Mesendoderm (in vitro differentiated cells): Measurements from ENCODE around the gene MAD1L1.

ENCODE experiments used
- DNase-seq: peaks from one replicate; pipeline ENCODE4 v3.0.0; 2013
- H2AK5ac ChIP-seq: 2 replicates; pipeline ENCODE4 v1.6.1; 2013; ENCODE audit warnings: low read length, inconsistent platforms
- H2BK120ac ChIP-seq: 2 replicates; pipeline ENCODE4 v1.6.1; 2013; ENCODE audit warnings: low read depth, mild to moderate bottlenecking, low read length, moderate library complexity, mixed read lengths
- H2BK15ac ChIP-seq: replicated peaks from 2 replicates; pipeline ENCODE4 v1.6.1; 2013; ENCODE audit warnings: low read depth, mild to moderate bottlenecking, moderate library complexity
- H2BK5ac ChIP-seq: 2 replicates; pipeline ENCODE4 v1.6.1; 2013; ENCODE audit warnings: low read length, inconsistent platforms
- H3K18ac ChIP-seq: 2 replicates; pipeline ENCODE4 v1.6.1; 2013; ENCODE audit warnings: mild to moderate bottlenecking, low read length, mixed read lengths
- H3K23ac ChIP-seq: one replicate; pipeline ENCODE4 v1.6.1; 2013; ENCODE audit warnings: low read length
- H3K27ac ChIP-seq: 2 replicates; pipeline ENCODE4 v1.5.1; 2013; ENCODE audit warnings: low read depth, mild to moderate bottlenecking, inconsistent platforms, low read length, moderate library complexity
- H3K27me3 ChIP-seq: 2 replicates; pipeline ENCODE4 v1.6.1; 2013; ENCODE audit warnings: low read length, control low read depth, mild to moderate bottlenecking, inconsistent platforms; ENCODE audit not compliant: insufficient read depth, poor library complexity
- H3K36me3 ChIP-seq: 2 replicates; pipeline ENCODE4 v1.6.1; 2013; ENCODE audit warnings: low read length, inconsistent platforms; ENCODE audit not compliant: control insufficient read depth, insufficient read depth
- H3K4ac ChIP-seq: one replicate; pipeline ENCODE4 v1.6.1; 2013; ENCODE audit warnings: low read depth, mild to moderate bottlenecking, low read length, moderate library complexity
- H3K4me1 ChIP-seq: 2 replicates; pipeline ENCODE4 v1.6.1; 2013; ENCODE audit warnings: low read depth, low read length, inconsistent platforms; ENCODE audit not compliant: control insufficient read depth
- H3K4me2 ChIP-seq: 2 replicates; pipeline ENCODE4 v1.6.1; 2013; ENCODE audit warnings: low read length
- H3K4me3 ChIP-seq: 2 replicates; pipeline ENCODE4 v1.5.1; 2013; ENCODE audit warnings: mild to moderate bottlenecking, low read length
- H3K56ac ChIP-seq: one replicate; pipeline ENCODE4 v1.6.1; 2013; ENCODE audit warnings: low read length
- H3K79me1 ChIP-seq: 2 replicates; pipeline ENCODE4 v1.6.1; 2013; ENCODE audit warnings: low read length, inconsistent platforms
- H3K79me2 ChIP-seq: 2 replicates; pipeline ENCODE4 v1.6.1; 2013; ENCODE audit warnings: mild to moderate bottlenecking, low read length; ENCODE audit not compliant: control insufficient read depth, insufficient read depth
- H3K9ac ChIP-seq: 2 replicates; pipeline ENCODE4 v1.6.1; 2013; ENCODE audit warnings: low read length, inconsistent platforms
- H4K5ac ChIP-seq: one replicate; pipeline ENCODE4 v1.6.1; 2013; ENCODE audit warnings: low read length
- H4K8ac ChIP-seq: one replicate; pipeline ENCODE4 v1.6.1; 2013; ENCODE audit warnings: low read depth, mild to moderate bottlenecking, control low read depth, low read length, moderate library complexity
- WGBS: extraction: QIAGEN DNeasy Blood & Tissue Kit; methylation state at CpG from one replicate; pipeline ENCODE4 v1.1.7; 2013; ENCODE audit warnings: low lambda C conversion rate, missing lambda C conversion rate; ENCODE audit not compliant: insufficient coverage; ENCODE audit errors: extremely low coverage; 5-methylcytosine and 5-hydroxymethylcytosine counted together

Gene MAD1L1

GRCh38 chr7:2212906-2213305 is 19.8 kb downstream of the MAD1L1 start:
- Histone ChIP-seq H3K4me1 (no peaks in the 10 kb centered on the region), H3K79me1 (peaks cover 3% of the 10 kb centered on the region), H2BK5ac (no peak overlapping the region), H3K27me3 (no peaks in the 10 kb centered on the region), H3K36me3 (peaks cover 16% of the 10 kb centered on the region), H2AK5ac (no peak overlapping the region), H3K9ac (no peak overlapping the region), H2BK120ac (no peak overlapping the region), H3K56ac (no peak overlapping the region), H3K27ac (no peak overlapping the region), H3K23ac (no peak overlapping the region), H3K79me2 (no peaks in the 10 kb centered on the region), H4K5ac (no peak overlapping the region), H3K4me2 (no peak overlapping the region), H3K4me3 (no peak overlapping the region), H3K18ac (no peak overlapping the region), H4K8ac (no peak overlapping the region), H2BK15ac (no peak overlapping the region), H3K4ac (no peak overlapping the region)
- WGBS, result no CpG with 5 or more reads among the region's 10 CpGs
- no peak for DNase-seq

DNA sequence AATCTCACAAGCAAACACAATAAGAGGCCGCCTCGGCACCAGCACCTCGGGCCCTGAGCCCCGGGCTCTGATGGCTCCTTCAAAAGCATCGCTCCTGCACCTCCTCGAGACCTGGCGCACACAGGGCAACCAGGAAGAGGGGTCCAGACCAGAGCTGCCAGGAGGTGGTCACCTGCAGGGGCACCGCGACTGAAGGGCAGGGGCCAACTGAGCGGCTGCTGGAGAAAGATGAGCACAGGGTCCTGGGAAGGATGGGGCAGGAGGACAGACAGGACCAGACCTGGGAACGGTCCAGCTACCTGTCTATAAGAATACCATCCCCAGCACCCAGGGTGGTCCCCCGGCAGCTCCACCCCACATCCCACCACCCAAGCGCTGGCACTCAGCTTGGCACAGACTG is 20.8 kb downstream of the MAD1L1 start:
- Histone ChIP-seq H3K18ac (no peak overlapping the region), H3K36me3 (peaks cover 16% of the 10 kb centered on the region), H4K8ac (no peak overlapping the region), H2BK120ac (no peak overlapping the region), H3K4me2 (no peak overlapping the region), H2BK15ac (no peak overlapping the region), H3K23ac (no peak overlapping the region), H3K79me2 (no peaks in the 10 kb centered on the region), H4K5ac (no peak overlapping the region), H2BK5ac (no peak overlapping the region), H3K79me1 (peaks cover 3% of the 10 kb centered on the region), H2AK5ac (no peak overlapping the region), H3K4ac (no peak overlapping the region), H3K4me1 (no peaks in the 10 kb centered on the region), H3K27me3 (no peaks in the 10 kb centered on the region), H3K27ac (no peak overlapping the region), H3K56ac (no peak overlapping the region), H3K9ac (no peak overlapping the region), H3K4me3 (no peak overlapping the region)
- DNase-seq, result no peak
- no CpG with 5 or more reads among the region's 13 CpGs for WGBS

- Histone ChIP-seq H3K79me2 (no peaks in the 10 kb centered on the region), H2BK5ac (no peak overlapping the region), H4K5ac (no peak overlapping the region), H3K27ac (no peak overlapping the region), H3K9ac (no peak overlapping the region), H3K4me2 (no peak overlapping the region), H3K56ac (no peak overlapping the region), H3K4me3 (no peak overlapping the region), H3K4me1 (no peaks in the 10 kb centered on the region), H3K36me3 (peaks cover 16% of the 10 kb centered on the region), H3K4ac (no peak overlapping the region), H2BK120ac (no peak overlapping the region), H3K79me1 (peaks cover 3% of the 10 kb centered on the region), H2AK5ac (no peak overlapping the region), H3K27me3 (no peaks in the 10 kb centered on the region), H3K18ac (no peak overlapping the region), H4K8ac (no peak overlapping the region), H2BK15ac (no peak overlapping the region), H3K23ac (no peak overlapping the region)
- no peak for DNase-seq
- WGBS, result no CpG with 5 or more reads among the region's 15 CpGs
These were observed 21.4 kb downstream of the MAD1L1 start for GRCh38 chr7:2211259-2211880.

- Histone ChIP-seq H3K9ac (no peak overlapping the region), H3K36me3 (peaks cover 13% of the 10 kb centered on the region)
These were observed 22.0 kb downstream of the MAD1L1 start for GRCh38 chr7:2210551-2211258.

DNA sequence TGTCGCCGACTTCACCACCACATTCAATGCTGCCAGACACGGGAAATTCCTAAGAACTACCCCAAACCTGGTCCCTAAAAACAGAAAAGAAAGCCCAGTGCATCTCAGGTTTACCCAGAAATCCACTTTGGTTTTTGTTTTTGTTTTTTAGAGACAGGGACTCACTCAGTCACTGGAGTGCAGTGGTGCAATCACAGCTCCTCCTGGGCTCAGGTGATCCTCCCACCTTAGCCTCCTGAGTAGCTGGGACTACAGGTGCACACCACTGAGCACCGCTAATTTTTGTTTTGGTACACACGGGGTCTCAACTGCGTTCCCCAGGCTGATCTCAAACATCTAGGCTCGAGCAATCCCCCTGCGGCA is 22.8 kb downstream of the MAD1L1 start:
- no CpG with 5 or more reads among the region's 8 CpGs for WGBS

More at GRCh38 chr7:2210551-2211258, 22.0 kb downstream of the MAD1L1 start:
- Histone ChIP-seq H3K56ac (no peak overlapping the region), H2BK15ac (no peak overlapping the region), H3K18ac (no peak overlapping the region), H3K4me2 (no peak overlapping the region), H3K23ac (no peak overlapping the region), H2AK5ac (no peak overlapping the region), H4K8ac (no peak overlapping the region), H3K79me2 (no peaks in the 10 kb centered on the region), H3K27me3 (no peaks in the 10 kb centered on the region), H2BK120ac (no peak overlapping the region), H3K4me3 (no peak overlapping the region), H3K4ac (no peak overlapping the region), H3K27ac (no peak overlapping the region), H3K4me1 (no peaks in the 10 kb centered on the region), H3K79me1 (peaks cover 3% of the 10 kb centered on the region), H4K5ac (no peak overlapping the region), H2BK5ac (no peak overlapping the region)
- no CpG with 5 or more reads among the region's 30 CpGs for WGBS
- DNase-seq, result no peak

More for the DNA sequence above, 22.8 kb downstream of the MAD1L1 start:
- DNase-seq, result no peak
- no peak overlapping the region for H4K5ac ChIP-seq
- H2AK5ac ChIP-seq, result no peak overlapping the region
- no peak overlapping the region for H2BK5ac ChIP-seq
- H3K4ac ChIP-seq, result no peak overlapping the region
- no peak overlapping the region for H2BK15ac ChIP-seq
- H3K79me2 ChIP-seq, result no peaks in the 10 kb centered on the region
- H2BK120ac ChIP-seq, result no peak overlapping the region
- no peaks in the 10 kb centered on the region for H3K27me3 ChIP-seq
- no peak overlapping the region for H3K9ac ChIP-seq
- no peak overlapping the region for H3K4me3 ChIP-seq
- peaks cover 13% of the 10 kb centered on the region for H3K36me3 ChIP-seq
- H3K4me1 ChIP-seq, result no peaks in the 10 kb centered on the region
- no peak overlapping the region for H3K56ac ChIP-seq
- H3K23ac ChIP-seq, result no peak overlapping the region
- H3K27ac ChIP-seq, result no peak overlapping the region
- H3K18ac ChIP-seq, result no peak overlapping the region
- no peak overlapping the region for H3K4me2 ChIP-seq
- H4K8ac ChIP-seq, result no peak overlapping the region
- peaks cover 3% of the 10 kb centered on the region for H3K79me1 ChIP-seq
